Endothelial cell of hepatic sinusoid (primary cell): ENCODE measurements around the gene BRD2.

Source experiments
- in situ Hi-C: cut with HindIII; loops from 2 replicates; pipeline ENCODE4 v1.10.0; 2017; ENCODE audit warnings: low sequenced_read_pairs

The BRD2 gene

DNA sequence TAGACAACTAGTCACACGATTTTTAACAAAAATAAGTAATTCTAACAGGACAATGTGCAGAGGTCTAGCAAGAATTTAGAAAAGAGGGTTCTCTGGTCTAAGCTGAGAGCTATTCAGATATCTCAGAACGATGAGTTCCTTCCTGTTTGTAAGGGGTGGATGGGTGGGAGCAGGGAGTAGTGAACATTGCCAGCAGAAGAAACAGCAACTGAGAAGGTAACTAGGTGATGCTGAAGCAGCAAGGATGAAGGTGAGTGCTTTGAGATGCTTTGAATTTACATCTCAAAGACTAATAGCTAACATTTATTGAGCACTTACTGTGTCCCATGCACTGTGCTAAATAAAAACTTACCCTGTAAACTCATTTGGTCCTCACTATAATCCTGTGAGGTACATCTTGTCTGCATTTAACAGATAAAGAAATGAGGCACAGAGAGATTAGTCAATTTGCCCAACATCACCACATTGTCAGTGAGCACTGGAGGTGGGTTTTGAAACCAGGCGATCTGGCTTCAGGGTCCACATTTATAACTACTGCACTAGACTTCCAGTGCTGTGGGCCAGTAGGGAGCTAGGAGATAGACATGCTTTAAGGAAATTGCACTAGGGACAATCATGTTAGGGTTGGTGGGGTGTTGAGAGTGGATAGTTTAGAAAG is 15.7 kb downstream of the BRD2 start:
- in situ Hi-C loops, result no loop called here

DNA sequence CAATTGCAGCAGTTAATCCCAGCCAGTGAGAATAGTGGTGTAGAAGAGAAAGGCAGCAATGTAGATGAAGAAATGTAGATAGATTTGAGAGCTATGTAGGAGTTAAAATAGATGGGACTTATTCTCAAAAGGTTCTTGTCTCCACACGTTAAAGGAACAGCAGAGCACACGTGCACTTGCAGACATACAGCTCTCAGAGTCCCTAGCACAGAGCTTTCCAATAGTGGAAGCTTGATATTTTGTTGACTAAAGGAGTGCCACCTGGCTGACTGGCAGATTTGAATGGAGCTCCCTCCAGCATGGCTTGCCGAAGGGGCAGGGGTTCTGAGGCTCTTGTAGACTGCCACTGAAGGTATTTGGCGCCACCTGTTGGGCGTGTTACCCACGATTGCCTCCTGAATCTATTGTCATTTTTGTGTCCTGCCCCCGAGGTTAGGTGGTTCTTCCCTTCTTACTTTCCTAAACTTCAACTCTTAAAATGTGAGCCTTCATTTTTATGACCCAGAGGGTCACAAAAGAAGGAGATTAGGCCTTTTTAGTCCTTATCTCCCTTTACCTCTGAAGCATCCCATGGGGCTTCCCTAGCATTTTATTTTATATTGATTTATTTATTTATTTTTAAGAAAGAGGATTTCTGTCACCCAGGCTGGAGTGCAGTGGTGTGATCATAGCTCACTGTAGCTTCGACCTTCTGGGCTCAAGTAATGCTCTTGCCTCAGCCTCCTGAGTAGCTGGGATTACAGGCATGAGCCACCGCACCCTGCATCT is 16.4 kb downstream of the BRD2 start:
- in situ Hi-C loops, result no loop called here

DNA sequence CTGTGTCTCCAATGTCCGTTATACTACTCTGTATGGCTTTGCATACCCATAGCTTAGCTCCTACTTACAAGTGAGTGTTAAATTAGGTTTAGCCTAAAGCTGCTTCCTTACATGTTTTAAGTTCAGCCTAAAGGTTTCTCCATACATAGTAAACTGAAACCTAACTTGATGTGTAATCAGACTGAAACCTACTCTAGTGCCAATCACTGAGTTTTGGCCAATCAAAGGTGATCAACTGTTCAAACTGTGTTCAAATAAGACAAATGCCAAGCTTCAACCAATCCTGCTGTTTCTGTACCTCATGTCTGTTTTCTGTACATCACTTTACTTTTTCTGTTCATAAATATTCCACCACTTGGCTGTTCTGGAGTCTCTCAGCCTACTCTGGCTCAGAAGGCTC is 21.0 kb downstream of the BRD2 start:
- in situ Hi-C loops, result no loop called here

DNA sequence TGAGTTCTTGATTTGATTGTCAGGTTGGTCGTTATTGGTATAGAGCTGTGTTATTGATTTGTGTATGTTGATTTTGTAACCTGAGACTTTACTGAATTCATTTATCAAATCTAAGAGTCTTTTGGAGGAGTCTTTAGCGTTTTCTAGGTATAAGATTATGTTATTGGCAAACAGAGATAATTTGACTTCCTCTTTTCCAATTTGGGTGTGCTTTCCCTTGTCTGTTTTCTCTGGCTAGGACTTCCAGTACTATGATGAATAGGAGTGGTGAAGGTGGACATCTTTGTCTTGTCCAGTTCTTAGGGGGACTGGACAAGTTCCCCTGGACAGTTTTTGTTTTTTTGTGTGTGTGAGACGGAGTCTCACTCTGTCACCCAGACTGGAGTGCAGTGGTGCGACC is 23.6 kb downstream of the BRD2 start:
- in situ Hi-C loops, result loop anchor here (5.0 kb wide), 1 partner anchor 85 kb away; no protein-coding TSS in a partner anchor

DNA sequence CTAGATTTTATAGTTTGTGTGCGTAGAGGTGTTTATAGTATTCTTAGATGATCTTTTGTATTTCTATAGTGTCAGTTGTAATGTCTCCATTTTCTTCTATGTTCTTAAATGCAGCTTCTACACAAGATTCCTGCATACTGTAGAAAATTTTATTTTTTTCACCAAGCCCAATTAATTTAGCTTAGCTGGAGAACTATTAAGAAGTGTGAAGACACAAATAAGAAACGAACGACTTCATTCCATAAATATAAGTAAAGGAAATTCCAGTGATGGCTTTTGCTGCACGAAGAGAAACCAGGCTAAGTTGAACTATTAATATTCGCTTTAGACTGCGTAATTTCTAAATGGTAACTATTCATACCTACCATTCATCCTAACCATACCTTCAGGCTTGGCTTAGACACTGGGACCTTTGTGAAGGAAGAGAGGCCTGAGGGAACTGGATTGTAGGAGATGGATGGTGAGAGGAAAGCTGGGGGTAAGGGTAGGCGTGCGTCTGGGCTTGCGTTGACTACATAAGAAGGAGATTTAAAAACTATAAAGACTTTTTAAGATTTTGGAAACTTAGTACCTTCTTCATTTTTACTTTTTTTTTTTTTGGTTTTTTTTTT is 25.1 kb downstream of the BRD2 start:
- in situ Hi-C loops, result loop anchor here (5.0 kb wide), 1 partner anchor 86 kb away; no protein-coding TSS in a partner anchor

DNA sequence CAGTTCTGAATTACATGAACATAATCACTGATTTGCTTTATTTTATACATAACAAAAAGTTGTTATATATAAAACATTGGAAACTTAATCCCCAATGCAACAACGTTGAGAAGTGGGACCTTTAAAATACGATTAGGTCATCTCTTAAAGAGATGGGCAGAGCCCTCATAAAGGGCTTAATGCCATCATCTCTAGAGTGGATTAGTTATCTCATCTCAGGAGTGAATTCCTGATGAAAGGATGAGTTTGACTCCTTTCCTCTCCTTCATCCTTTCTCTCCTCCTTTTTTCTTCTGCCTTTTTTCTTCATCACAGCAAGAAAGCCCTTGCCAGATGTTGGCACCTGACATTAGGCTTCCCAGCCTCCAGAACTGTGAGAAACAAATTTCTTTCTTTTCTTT is 27.1 kb downstream of the BRD2 start:
- in situ Hi-C loops, result no loop called here

DNA sequence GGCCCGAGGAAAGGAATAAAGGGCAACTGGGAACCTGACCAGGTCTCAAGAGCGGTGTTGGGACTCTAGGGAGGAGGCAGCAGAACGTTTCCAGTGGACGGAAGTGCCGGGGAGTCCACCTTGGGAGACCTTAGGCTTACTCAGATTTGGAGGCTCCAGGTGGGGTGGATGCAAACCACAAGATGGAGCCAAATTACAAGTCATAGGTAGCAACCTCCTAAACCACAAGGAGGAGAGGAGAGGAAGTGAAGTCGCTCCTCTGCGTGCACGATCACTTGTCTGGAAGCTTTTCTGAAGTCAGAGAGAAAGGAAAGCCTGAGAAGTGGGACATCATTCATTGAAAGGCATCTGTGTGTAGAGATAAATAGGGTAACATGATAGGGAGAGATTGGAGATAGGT is 31.7 kb downstream of the BRD2 start:
- in situ Hi-C loops, result loop anchor here (5.0 kb wide), 1 partner anchor 87 kb away; no protein-coding TSS in a partner anchor

DNA sequence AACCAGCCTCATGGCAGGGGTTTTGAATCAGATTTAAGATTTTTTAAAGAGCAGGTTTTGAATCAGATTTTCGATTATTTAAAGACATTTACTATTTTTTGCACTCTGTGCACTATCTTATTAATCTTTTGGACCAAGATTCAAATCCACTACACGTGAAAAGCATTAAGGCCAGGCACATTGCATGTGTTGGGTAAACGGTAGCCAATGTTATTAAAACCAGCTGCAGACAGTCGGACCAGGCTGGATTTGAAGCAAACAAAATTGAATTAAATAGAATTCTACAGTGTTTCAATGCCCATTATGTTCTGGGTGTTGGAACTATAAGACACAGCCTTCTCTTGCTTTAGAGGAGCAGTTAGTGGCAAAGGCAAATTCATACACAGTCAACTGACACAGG is 33.3 kb downstream of the BRD2 start:
- in situ Hi-C loops, result loop anchor here (5.0 kb wide), 1 partner anchor 86 kb away; no protein-coding TSS in a partner anchor

DNA sequence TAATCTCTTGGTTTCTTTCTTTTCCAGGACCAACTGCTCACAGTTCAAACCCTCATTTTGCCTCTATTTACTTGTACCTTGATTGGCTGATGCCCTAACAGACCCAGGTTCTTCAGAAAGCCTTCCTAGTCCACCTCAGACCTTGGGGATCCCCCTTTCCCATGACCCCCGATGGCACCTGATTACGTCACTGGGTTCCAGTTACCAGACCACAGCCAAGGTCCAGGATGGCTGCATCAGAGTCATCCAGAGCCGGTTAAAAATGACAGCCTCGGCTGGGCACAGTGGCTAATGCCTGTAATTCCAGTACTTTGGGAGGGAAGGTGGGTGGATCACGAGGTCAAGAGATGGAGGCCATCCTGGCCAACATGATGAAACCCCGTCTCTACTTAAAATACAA is 36.5 kb downstream of the BRD2 start:
- in situ Hi-C loops, result loop anchor here (5.0 kb wide), 1 partner anchor 82 kb away; no protein-coding TSS in a partner anchor

DNA sequence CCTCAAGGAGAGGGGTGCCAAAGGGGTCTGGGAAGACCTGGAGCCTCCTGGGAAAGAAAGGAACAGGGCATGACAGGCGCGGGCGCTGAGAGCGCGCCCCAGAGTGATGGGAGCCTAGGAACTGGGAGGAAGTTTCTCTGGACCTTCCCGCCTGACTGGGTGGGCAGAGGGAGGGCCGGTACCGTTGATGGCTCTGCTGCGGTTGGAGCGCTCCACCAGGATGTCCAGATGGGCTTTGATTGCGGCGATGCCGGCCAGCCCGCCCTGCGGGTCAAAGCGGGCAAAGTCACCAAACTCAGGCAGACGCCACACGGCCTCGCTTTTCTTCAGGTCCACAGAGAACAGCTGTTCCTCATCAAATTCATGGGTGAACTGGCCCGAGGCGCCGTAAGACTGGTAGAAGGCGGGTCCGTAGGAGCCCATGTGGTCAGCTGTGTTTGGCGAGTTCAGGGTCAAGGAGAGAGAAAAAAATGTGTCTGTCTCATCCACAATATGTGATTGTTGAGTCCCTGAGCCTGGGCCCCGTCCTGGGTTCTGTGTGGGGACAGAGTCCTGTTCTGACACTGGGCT is 39.5 kb downstream of the BRD2 start:
- in situ Hi-C loops, result no loop called here

DNA sequence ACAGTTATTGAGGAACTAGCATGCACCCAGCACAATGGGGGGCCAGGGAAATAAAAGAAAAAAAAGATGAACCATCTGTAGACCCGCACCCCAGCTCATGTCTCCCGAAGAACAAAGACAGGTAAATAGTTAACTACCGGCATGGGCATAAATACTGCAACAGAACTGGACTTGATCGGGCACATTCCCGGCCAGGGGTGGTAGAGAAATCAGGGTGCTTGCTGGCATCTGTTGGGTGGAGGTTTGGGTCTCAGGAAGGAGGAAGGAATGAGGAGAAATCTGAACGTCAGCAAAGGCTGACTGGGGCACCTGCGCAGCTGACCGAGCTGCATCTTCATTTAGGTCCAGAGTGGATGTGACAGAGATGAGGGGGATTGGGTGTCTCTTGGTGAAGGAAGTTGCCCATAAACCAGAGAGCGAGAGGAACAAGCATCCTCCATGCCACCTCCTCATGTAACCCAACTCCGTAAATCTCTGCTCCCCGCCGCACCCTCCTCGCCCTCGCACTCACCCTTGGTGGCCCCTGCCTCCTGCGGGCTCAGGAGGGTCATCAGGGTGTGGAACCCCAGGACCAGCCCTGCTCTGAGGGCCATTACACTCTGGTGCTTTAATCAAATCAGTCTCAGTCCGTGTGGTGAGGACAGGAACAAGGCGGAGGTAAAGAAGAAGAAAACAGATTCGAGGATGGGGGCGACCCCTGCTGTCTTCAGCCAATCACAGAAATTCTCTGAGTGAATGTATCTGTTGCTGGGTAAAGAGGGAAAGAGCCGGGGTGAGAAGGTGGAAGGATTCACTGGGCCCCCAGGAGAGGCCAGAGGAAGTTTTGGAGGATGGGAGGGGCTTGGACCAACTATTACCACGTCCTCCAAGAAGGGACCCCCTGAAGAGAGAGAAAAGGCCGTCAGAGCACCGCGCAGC is 40.8 kb downstream of the BRD2 start, which contains the start of gene HLA-DOA:
Gene HLA-DOA, minus strand, starts transcription at position 648 of the 918 bp plus-strand sequence.
- in situ Hi-C loops, result no loop called here

DNA sequence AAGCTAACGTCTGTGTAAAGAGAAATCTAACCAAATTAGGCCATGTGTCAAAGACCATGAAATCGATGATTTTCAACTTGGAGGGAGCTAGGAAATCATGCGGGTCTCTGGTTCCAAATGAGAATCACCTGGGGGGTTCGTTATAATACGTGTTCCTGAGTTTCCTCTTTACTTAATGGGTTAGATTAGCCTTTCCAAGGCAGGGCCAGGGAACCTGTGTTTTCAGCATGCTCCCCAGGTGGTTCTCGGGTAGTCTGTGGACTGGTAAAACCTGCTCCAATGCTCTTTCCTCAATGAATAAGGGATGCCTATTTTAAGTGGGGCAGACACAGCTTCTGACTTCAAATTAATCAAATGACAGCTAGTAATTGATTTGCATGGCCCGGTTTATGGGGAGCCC is 42.0 kb downstream of the BRD2 start:
- in situ Hi-C loops, result no loop called here

DNA sequence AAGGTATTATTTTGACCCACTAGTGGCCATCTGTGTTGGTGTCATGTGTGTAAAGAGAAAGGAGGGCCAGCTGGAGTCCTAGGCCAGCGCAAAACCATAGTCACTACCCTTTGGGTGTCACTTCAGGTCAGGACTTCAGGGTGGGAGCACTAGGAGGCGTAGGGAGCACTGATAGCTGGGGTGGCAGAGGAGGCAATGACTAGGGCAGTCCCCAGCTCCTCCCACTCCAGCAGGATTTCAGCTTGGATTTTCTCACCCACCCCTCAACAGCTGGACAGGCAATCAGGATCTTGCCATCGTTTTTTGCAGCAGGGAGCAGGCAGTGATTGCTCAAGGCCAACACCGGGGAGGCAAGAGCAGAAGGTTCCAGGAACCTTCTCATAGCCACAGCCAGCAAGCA is 45.2 kb downstream of the BRD2 start:
- in situ Hi-C loops, result no loop called here

DNA sequence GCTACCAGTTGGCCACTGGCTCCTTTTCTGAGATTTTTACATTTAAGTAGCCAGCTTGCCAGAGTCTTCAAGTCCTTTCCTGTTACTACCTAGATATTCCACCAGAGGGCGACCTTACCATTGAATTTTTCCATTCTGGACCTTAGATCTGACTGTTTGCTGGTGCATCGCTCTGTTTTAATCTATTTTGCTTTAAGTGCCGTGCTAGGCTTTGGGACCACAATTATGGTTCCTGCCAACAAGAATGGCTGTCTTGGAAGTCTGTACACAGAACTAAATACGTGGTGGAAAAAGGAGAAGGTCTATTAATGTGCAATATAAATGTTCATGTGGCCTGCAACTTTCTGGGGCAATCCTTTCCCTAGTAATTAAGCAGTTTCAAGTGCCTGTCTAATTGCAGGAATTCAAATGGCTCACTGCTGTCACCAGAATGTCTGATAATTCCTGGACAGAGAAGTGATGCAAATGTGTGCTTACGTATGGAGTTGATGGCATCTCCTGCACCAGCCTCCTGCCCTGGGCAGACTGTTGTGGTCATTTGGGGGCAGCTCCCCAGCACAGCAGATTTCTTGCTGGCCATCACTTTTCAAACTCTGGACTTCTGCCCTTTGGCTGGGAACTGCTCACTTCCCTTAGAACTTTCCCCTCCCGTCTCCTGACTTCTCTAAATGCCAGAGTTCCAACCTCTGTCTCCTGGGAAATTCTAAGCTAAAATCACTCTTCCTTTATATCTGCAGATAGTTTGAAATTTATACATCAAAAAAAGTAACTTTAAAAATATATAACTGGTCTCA is 46.6 kb downstream of the BRD2 start:
- in situ Hi-C loops, result no loop called here

DNA sequence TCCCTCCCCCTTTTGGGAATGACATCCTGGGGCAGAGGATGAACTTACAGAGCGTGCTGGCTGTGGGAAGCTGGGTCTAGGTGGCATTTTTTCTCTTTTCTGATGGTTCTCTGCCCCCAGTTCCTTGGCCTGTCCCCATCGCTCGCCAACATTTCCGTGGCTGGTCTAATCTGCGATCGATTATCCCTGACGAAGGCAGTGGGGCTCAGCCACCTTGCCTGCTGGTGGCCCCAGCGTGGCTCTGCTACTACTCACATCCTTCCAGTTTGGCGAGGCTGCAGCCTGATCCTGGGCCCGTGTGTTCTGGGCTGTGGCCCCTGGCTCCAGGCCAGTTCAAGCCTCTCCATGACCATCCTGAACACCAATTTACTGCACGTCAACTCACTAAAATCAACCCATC is 47.4 kb downstream of the BRD2 start:
- in situ Hi-C loops, result no loop called here

DNA sequence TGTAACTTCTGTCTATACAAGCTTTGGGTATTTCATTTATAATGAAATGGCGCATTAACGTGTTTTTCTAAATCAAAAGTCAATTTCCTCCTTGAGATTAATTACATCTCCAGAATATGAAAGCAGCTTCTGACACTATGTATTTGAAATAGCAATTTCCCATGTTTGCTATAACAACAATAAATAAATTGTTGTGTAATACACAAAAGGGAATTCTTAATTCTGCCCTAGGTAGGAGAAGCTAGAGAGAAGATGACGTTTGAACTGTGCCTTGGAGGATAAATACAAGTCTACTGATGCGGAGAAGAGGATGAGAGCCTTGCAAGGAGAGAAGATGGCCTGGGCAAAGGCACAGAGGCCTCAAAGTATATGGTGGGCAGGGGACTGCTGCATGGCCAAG is 48.6 kb downstream of the BRD2 start:
- in situ Hi-C loops, result no loop called here

DNA sequence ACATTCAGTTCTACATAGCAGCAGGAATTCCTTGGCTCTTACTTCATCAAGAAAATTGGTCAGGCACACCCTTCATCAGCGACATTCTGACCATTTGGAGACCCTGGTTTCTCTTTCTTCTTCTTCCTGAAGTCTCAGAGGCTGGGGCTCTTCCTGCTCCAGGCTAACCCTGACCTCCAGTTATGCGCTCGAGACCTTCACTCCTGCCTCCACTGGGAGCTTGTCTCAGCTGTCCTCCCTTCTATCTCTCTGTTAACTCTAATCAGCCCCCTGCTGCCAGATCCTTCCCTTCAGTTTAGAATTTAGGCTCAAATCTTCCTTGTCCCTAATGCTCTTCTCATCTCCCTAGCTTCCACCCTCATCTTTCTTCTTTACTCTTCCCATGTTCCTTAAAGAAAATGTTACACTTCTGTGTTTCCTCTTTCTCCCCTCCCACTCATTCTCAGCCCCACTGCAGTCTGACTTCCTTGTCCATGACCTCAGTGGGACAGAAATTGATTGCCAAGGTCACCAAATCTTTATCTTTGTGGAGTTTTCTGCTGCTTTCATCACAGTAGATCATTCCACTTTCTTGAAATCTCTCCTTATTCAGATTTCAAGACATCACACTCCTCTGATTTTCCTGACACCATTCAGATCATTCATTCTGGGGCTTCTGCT is 49.4 kb downstream of the BRD2 start:
- in situ Hi-C loops, result no loop called here

DNA sequence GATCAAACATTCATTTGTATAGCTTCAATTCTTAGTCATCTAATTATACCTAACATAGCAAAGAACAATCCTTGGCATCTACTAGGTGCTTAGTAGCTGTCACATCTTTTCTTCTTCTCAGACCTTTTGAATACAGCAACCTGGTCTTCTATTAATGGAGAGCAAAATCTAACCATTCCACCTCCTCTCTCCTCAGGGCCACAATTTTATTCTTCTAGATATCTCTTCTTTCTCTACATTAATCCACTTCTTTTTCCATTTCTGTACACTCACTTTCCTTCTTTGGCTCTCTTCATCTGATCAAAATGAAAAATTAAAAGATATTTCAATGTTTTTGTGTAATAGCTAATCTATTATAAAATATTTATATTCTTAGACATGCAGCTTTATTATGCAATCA is 50.0 kb downstream of the BRD2 start:
- in situ Hi-C loops, result no loop called here

DNA sequence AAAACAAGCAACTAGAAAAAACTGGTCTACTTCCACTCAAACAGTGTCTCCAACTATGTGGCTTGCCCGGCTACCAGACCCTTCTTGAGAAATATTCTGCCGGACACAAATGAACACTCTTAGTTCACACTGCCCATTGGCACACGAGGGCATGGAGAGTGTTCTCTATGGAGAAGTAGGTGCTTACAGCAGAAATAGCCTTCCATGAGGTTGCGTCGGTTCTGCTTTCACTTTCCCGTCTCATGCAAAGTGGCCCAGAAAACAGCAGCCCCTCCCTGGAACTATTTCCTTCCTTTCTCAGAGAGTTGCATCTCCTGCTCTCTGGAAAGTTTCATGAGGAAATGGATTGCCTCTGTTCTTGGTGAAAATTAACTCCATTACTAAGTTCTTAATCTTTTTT is 50.5 kb downstream of the BRD2 start:
- in situ Hi-C loops, result no loop called here
